Upper lobe of left lung (tissue), 6 donors: ENCODE results near the gene COTL1. TPM values are rescaled to one million over a fixed set of nuclear protein-coding genes. Genes with fewer than 3 reads are reported as not detected.
"Not testable (repeated sequence)": the region's sequence is repeated elsewhere in the genome, so short reads cannot be mapped to it uniquely, and the experiment has no call there.

ENCODE experiments used
- ATAC-seq, 2 donors: fragments of 200-7000 bp; cut with Tn5 transposase; one replicate each; pipeline ENCODE4 v1.9.1; 2022; ENCODE audit warnings: mild to moderate bottlenecking in 2 of 2, moderate library complexity in 2 of 2; ENCODE audit not compliant: low FRiP score in 2 of 2
- DNase-seq, 2 donors: peaks; one replicate each; pipeline ENCODE4 v3.0.0-alpha.2; 2019 to 2020
- H3K27ac ChIP-seq, 4 donors: fragments of 200-600 bp; sonication (generic); one replicate each; pipeline ENCODE4 v1.5.1; 2016 to 2019
- H3K27me3 ChIP-seq, 4 donors: fragments of 200-600 bp; sonication (generic); one replicate each; pipeline ENCODE4 v1.5.1; 2017 to 2019
- H3K36me3 ChIP-seq, 4 donors: fragments of 200-600 bp; sonication (generic); one replicate each; pipeline ENCODE4 v1.5.1; 2016 to 2019
- H3K4me1 ChIP-seq, 4 donors: fragments of 200-600 bp; sonication (generic); one replicate each; pipeline ENCODE4 v1.5.1; 2018 to 2019
- H3K4me3 ChIP-seq, 4 donors: fragments of 200-600 bp; sonication (generic); one replicate each; pipeline ENCODE4 v1.5.1; 2017 to 2019; ENCODE audit warnings: mild to moderate bottlenecking in 2 of 4, moderate library complexity in 1 of 4
- H3K9me3 ChIP-seq, 4 donors: fragments of 200-600 bp; sonication (generic); one replicate each; pipeline ENCODE4 v1.5.1; 2018 to 2019
- EP300 ChIP-seq, 4 donors: sonication (generic); formaldehyde crosslinking; IDR thresholded peaks; one replicate each; pipeline ENCODE4 v1.5.1; 2017; ENCODE audit warnings: antibody characterized with exemption in 4 of 4, control low read depth in 2 of 4
- POLR2A ChIP-seq, 4 donors: fragments of 450-650 bp; IDR thresholded peaks; one replicate each; pipeline ENCODE4 v1.5.1; 2016 to 2017; ENCODE audit warnings: antibody characterized with exemption in 4 of 4, mild to moderate bottlenecking in 2 of 4
- POLR2AphosphoS5 ChIP-seq, 2 donors: sonication (generic); formaldehyde crosslinking; IDR thresholded peaks; one replicate each; pipeline ENCODE4 v1.5.1; 2017; ENCODE audit warnings: antibody characterized with exemption in 2 of 2
- WGBS, 2 donors: methylation state at CpG; one replicate each; pipeline ENCODE4 v1.1.5; 2017 to 2018; 5-methylcytosine and 5-hydroxymethylcytosine counted together
- total RNA-seq, 6 donors: library from RNA; depleted of rRNA in 4 of 6; stranded (reverse); fragments of >200 nt in 4 of 6; gene quantifications; one replicate each; pipeline versions ENCODE4 v1.1.0 to v1.2.1, GENCODE V29; 2016 to 2021
- TF ChIP-seq, protein P1 (sequence below), 6 experiments: fragments of 450-650 bp in 4 of 6; fragments of 200-600 bp in 2 of 6; sonication (generic) in 2 of 6; IDR thresholded peaks; one replicate each; pipeline ENCODE4 v1.5.1; 2016 to 2019; ENCODE audit warnings: antibody characterized with exemption in 6 of 6
- donor health status: DM: no; HTN: no; CAD: no; lungs with moderate emphysema.
- donor health status: DM: no; HTN: yes; CAD: no; lungs with severe emphysema.

Gene COTL1
- total RNA-seq, 6 donors from 2014 or later: 31.6 to 256 (median 75.6) TPM

DNA sequence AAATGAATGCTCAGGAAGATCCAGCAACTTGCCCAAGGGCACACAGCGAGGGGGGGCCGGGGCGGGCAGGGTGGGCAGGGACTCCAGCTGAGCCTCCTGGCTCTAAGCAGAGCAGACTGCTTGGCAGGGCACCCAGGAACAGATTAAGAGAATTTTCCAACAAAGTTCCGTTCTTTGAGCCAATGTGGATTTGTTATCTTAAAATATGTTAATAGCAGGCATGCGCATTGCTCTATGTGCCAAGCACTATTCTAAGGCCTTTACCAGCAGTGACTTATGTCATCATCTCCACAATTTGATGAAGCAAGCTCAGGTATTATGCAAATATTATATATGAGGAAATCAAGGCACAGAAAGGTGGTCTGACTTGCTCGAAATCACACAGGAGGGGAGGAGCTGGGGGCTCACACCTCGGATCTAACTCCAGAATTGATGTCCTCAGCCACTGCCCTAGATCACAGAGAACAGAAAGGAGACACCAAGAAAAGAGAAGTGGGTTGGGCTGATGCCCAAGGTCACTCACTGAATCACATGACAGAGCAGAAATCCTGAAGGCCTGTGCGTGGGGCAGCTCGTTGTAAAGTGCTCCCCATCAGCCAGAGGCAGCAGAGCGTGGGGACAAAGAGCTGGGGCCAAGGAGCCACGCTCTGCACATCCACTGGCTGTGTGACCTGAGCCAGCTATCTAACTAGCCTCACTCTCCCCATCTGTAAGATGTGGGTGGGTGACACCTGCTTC, 90.2 kb downstream of the COTL1 start:
- ATAC-seq (peak in 1 of 2 donors; percentile 41), DNase-seq (peak in 1 of 2 donors; percentile 59)
- Histone ChIP-seq H3K36me3 (no peaks in the 10 kb centered on the region), H3K4me1 (peaks cover 31 to 41% (median 38%) of the 10 kb centered on the region in 4 donors), H3K4me3 (no peak overlapping the region), H3K9me3 (no peaks in the 10 kb centered on the region), H3K27ac (peak overlapping the region; percentile 32 to 86 (median 74)), H3K27me3 (no peaks in the 10 kb centered on the region)
- 58 to 61% methylated on average over 11 of the region's 11 CpGs for WGBS, 2 donors
- TF ChIP-seq POLR2A (IDR thresholded peaks at IDR 0.05) (no peak), EP300 (IDR thresholded peaks at IDR 0.05) (no peak), POLR2AphosphoS5 (IDR thresholded peaks at IDR 0.05) (no peak)
- TF ChIP-seq, protein P1, sequence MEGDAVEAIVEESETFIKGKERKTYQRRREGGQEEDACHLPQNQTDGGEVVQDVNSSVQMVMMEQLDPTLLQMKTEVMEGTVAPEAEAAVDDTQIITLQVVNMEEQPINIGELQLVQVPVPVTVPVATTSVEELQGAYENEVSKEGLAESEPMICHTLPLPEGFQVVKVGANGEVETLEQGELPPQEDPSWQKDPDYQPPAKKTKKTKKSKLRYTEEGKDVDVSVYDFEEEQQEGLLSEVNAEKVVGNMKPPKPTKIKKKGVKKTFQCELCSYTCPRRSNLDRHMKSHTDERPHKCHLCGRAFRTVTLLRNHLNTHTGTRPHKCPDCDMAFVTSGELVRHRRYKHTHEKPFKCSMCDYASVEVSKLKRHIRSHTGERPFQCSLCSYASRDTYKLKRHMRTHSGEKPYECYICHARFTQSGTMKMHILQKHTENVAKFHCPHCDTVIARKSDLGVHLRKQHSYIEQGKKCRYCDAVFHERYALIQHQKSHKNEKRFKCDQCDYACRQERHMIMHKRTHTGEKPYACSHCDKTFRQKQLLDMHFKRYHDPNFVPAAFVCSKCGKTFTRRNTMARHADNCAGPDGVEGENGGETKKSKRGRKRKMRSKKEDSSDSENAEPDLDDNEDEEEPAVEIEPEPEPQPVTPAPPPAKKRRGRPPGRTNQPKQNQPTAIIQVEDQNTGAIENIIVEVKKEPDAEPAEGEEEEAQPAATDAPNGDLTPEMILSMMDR (IDR thresholded peaks at IDR 0.05): no peak

DNA sequence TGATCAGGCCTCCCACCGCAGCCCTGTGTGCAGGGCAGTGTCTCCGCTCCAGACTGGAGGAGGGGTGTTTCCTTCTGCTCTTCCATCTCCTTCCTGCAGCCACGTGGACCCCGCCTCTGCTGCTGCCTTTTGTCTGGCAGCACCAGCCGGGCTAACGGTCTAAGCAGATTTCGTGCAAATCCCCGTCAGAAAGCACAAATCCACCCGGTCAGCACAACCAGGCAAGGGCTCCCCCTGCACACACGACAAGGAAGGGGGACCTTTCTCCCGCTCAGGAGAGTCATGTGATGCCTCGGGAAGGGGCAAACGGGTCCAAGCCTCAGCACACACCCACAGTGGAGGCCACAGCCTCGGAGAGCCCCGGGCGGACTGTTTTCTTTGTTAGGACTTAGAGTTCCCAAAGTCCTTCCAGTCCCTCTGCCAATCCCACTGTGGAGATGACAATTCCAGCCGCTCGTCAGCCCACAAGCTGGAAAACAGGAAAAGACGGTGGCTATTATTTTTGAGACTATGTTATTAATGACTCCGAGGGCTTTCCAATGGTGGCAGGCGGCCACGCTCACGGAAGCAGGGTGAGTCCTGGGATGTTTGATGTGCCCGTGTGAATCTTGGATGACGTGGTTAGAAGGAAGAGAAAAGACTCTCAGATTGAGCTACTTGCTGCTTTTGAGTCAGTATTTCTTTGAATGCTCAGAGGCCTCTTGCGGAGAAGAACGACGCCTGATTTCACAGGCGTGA, 90.9 kb downstream of the COTL1 start:
- Histone ChIP-seq H3K4me1 (peaks cover 25 to 34% (median 31%) of the 10 kb centered on the region in 4 donors), H3K27ac (peak overlapping the region; percentile 32 to 86 (median 74)), H3K36me3 (no peaks in the 10 kb centered on the region), H3K9me3 (no peaks in the 10 kb centered on the region), H3K4me3 (peak overlapping the region in 2 of 4 donors; percentile 4 to 13), H3K27me3 (no peaks in the 10 kb centered on the region)
- ATAC-seq (peak; percentile 24 to 37), DNase-seq (no peak)
- WGBS, 2 donors: 49 to 52% methylated on average over 25 to 29 of the region's 29 CpGs
- TF ChIP-seq POLR2AphosphoS5 (IDR thresholded peaks at IDR 0.05) (peak; percentile 28 to 30), POLR2A (IDR thresholded peaks at IDR 0.05) (no peak), EP300 (IDR thresholded peaks at IDR 0.05) (peak in 1 of 4 donors; percentile 32)
- TF ChIP-seq, protein P1 (IDR thresholded peaks at IDR 0.05): no peak

DNA sequence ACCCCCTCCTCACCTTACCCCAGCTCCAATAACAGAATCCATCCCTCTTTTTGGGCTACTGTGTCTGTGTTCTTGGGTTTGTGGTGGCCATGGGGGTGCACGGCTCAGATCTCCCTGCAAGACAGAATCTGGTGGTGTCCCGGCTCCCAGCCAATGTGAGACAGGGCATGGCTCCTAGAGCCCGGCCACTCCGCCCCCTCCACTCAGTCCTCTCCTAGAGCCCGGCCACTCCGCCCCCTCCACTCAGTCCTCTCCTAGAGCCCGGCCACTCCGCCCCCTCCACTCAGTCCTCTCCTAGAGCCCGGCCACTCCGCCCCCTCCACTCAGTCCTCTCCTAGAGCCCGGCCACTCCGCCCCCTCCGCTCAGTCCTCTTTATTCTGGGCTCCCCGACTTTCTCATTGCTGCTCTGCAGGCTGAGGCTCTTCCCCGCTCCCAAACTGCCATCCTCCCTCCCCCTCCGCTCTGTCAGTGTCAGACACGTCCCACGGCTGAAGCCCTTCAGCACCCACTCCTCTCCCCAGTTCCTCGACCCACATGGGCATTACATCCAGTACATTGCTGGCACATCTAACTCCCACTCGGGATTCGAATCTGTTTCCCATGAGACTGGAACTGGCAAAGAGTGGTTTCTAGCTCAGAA, 92.8 kb downstream of the COTL1 start:
- not testable (repeated sequence) for H3K9me3 ChIP-seq, H3K27me3 ChIP-seq, H3K36me3 ChIP-seq, ATAC-seq, H3K4me3 ChIP-seq, DNase-seq, H3K27ac ChIP-seq
- 78 to 81% methylated on average over 14 to 20 of the region's 21 CpGs for WGBS, 2 donors
- H3K4me1 ChIP-seq: peaks cover 20 to 39% (median 23%) of the 10 kb centered on the region in 4 donors

DNA sequence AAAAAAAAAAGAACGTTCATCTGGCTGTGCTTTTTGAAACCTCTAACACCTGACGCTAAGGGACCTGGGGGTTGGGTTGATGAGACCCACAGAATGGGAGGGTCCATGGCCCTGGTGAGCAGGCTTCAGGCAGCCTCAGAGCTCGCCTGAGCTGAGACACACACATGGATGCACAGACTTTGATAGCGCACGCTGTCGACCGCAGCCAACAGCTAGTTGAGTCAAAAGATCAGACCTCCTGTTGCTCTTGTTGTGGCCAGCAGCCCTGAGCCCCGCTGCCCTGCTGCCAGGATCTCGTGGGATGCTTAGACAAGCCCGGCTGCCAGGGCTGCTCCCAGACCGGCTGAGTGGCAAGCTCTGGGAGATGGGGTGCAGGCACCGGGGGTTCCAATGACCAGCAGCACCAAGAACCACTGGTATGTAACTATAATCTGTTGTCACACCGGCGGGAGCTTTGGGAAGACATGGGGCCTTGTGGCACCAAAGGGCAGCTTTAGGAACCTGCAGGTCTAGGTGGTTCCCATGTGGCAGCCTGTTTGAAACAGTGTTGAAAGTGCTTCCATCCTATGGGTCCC, 93.4 kb downstream of the COTL1 start:
- no peak for DNase-seq
- H3K4me3 ChIP-seq: no peak overlapping the region
- WGBS, 2 donors: 88 to 93% methylated on average over 10 to 14 of the region's 14 CpGs
- no peak for ATAC-seq
- no peaks in the 10 kb centered on the region for H3K9me3 ChIP-seq
- peaks cover 20 to 39% (median 23%) of the 10 kb centered on the region in 4 donors for H3K4me1 ChIP-seq
- no peak overlapping the region for H3K27ac ChIP-seq
- no peaks in the 10 kb centered on the region for H3K36me3 ChIP-seq
- TF ChIP-seq POLR2AphosphoS5 (IDR thresholded peaks at IDR 0.05): no peak
- TF ChIP-seq, protein P1 (IDR thresholded peaks at IDR 0.05): no peak
- TF ChIP-seq POLR2A (IDR thresholded peaks at IDR 0.05): no peak
- TF ChIP-seq EP300 (IDR thresholded peaks at IDR 0.05): no peak
- no peaks in the 10 kb centered on the region for H3K27me3 ChIP-seq

DNA sequence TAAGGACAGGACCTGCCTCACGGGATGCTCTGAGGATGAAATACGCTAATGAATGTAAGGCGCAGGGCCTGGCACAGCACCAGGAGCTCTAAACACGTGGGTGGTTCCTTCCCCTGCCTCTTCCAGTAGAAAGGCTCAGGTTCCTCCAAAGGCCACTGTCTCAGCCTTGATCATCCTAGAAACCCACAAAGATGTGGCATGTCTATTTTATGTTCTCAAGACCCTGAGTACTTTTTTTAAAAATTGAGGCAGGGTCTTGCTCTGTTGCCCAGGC, 96.4 kb downstream of the COTL1 start:
- ATAC-seq: no peak
- Histone ChIP-seq H3K4me1 (peaks cover under 1 to 20% (median 4%) of the 10 kb centered on the region in 4 donors), H3K27ac (no peak overlapping the region), H3K9me3 (no peaks in the 10 kb centered on the region), H3K36me3 (no peaks in the 10 kb centered on the region), H3K4me3 (no peak overlapping the region), H3K27me3 (no peaks in the 10 kb centered on the region)
- WGBS, 2 donors: 58 to 74% methylated on average over 4 of the region's 4 CpGs
- TF ChIP-seq POLR2AphosphoS5 (IDR thresholded peaks at IDR 0.05): no peak
- no peak for DNase-seq
